ENCODE results near the gene FCHSD2.
"Not testable (repeated sequence)": the region's sequence is repeated elsewhere in the genome, so short reads cannot be mapped to it uniquely, and the experiment has no call there.

Gene FCHSD2

DNA sequence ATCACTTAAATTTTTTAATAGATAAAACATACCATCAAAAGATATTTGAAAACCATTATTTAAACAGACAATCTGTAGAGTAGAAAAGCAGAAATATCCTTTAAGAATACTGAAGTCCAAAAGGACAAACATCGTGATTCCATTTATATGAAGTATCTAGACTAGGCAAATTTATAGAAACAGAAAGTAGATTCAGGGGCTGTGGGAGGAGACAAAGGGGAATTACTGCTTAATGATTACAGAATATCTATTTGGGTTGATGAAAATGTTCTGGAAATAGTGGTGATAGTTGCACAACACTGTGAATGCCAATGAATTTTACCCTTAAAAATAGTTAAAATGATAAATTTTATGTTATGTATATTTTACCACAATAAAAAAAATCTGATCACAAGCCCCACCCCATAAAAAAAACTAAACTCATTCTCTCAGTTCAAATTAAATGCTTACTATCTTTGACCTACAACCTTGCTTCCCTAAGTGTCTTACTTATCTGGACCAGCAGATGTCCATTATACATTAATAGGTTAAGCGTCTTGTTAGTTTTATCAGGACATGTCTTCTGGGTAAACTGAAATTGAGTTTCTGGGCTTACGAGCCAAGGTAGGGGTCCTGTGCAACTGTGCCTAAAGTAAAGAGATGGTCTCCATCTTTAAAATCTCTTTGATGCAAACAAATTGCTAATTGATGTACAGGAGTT is 86.3 kb downstream of the FCHSD2 start:
- no peak for DNase-seq

DNA sequence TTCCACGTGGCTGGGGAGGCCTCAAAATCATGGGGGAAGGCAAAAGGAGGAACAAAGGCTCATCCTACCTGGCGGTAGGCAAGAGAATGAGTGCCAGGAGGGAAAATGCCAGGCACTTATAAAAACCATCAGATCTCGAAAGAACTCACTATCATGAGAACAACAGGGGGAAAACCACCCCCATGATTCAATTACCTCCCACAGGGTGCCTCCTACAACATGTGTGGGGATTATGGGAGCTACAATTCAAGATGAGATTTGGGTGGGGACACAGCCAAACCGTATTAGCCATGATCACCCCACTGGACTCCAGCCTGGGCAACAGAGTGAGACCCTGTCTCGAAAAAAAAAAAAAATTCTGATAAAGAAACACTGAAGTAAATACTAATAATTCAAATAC is 87.1 kb downstream of the FCHSD2 start:
- no peak for DNase-seq

- no peak for DNase-seq
Measured at GRCh38 chr11:73053964-73054363, 88.2 kb downstream of the FCHSD2 start.

- no peak for DNase-seq
Measured at GRCh38 chr11:73048446-73048845, 93.7 kb downstream of the FCHSD2 start.

DNA sequence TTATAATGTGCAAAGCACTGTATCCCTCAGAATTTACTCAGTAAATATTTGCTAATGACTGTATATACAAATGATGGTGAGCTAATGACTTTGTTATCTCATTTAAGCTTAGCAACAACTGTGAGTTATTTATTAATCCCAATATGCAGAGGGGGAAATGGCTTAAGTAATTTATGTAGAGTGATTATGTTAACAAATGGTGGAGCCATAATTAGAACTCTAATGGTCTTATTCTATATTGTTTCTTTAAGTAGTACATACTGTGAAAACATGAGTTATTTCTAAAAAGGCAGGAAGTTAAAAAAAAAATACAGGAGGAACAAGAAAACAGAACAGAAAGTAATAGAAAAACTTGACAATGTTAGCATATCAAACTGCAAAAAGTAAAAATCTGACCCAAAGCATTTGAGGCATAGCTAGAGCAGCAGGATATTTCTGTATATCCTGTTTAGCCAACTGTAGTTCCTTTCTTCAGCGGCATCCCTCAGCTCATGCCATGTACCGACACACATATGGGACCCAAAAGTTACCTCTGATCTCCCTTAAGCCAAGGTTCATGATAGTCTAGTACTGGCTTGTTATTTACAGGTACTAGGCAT is 94.2 kb downstream of the FCHSD2 start:
- DNase-seq, result no peak

DNA sequence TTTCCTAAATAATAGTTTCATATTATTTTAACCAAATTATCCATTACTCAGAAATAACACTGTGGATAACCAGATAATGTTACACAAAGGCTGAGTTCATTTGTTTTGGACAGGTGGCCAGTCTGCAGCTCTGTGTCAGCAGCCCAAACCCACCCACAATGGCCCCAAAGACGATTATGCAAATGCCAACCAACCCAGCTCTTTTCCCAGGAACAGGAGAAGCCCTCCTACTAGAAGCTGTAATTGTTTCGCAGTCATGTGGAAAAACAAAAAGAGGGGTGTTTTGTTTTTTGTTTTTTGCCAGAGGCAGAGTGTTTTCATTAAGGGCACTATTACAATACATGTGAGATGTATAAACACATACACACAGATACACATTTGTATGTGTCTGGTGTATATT is 102.1 kb downstream of the FCHSD2 start:
- no peak for DNase-seq

GRCh38 chr11:73034777-73035176 is 107.3 kb downstream of the FCHSD2 start:
- no peak for DNase-seq

- DNase-seq, result no peak
Measured at GRCh38 chr11:73034331-73034730, 107.8 kb downstream of the FCHSD2 start.

- DNase-seq, result no peak
Measured at GRCh38 chr11:73030130-73030529, 112.0 kb downstream of the FCHSD2 start.

DNA sequence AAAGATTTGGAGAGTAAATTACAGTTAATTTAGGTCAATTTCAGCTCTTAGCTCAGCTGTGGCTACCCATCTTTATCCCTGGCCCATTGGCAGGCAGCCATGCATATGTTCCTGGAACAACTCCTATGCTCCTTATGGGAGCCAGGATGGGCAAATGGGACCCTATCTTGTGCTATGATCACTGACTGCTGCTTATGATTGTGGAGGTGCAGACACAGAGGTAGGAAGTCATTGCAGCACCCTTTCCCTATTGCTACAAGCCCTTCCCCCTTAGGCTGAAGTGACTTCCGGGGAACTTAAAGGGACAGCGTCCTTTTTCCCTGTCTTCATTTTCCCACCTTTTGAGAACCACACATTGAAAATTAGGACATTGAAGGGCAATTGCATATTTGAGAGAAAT is 112.7 kb downstream of the FCHSD2 start:
- no peak for DNase-seq

GRCh38 chr11:73028611-73029010 is 113.5 kb downstream of the FCHSD2 start:
- peak; percentile 24 for DNase-seq

GRCh38 chr11:73027840-73028239 is 114.3 kb downstream of the FCHSD2 start:
- DNase-seq, result not testable (repeated sequence)

GRCh38 chr11:73024639-73025038 is 117.5 kb downstream of the FCHSD2 start:
- no peak for DNase-seq

- no peak for DNase-seq
Measured at GRCh38 chr11:73019996-73020395, 122.1 kb downstream of the FCHSD2 start.

DNA sequence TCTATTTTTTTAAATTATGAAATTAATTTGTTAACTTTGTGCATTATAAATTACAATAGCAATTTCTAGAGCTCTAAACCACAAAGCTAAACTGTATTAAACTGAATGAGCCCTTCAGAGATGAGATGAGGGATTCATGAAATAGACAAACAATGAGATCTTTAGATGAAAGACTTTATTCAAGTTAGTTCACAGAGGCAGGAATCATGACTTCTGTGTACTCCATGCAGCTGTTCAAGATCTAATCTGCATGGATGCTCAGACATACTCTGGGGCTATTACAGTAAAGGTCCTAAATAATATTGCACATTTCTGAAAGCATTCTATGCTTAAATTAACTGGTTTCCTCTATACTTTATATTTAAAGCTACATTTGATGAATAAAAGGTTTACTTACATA is 122.7 kb downstream of the FCHSD2 start:
- no peak for DNase-seq

- DNase-seq, result no peak
Measured at GRCh38 chr11:73018856-73019255, 123.3 kb downstream of the FCHSD2 start.

- DNase-seq, result no peak
Measured at GRCh38 chr11:73017024-73017751, 124.9 kb downstream of the FCHSD2 start.

DNA sequence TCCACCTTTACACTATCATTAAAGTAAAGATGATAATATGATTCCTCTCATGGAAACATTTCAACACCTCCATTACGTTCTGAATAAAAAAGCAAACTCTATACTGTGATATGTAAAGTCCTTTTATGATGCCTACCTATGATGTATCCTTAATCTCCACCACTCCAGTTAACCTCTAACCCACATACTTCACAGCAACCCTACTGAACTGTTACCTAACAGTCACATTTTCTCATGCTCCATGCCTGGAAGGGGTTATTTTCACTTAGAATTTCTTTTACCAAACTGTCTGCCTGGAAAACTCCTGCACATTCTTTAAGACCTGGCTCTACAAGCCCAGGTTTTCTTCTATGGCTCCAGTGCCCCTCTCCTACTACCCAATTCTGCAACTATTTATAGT is 129.1 kb downstream of the FCHSD2 start:
- no peak for DNase-seq

GRCh38 chr11:73012121-73012863 is 129.8 kb downstream of the FCHSD2 start:
- no peak for DNase-seq

GRCh38 chr11:73011126-73011817 is 130.8 kb downstream of the FCHSD2 start:
- no peak for DNase-seq

- DNase-seq, result no peak
Measured at GRCh38 chr11:73009972-73010371, 132.1 kb downstream of the FCHSD2 start.

- DNase-seq, result no peak
Measured at GRCh38 chr11:73004088-73004487, 138.0 kb downstream of the FCHSD2 start.

DNA sequence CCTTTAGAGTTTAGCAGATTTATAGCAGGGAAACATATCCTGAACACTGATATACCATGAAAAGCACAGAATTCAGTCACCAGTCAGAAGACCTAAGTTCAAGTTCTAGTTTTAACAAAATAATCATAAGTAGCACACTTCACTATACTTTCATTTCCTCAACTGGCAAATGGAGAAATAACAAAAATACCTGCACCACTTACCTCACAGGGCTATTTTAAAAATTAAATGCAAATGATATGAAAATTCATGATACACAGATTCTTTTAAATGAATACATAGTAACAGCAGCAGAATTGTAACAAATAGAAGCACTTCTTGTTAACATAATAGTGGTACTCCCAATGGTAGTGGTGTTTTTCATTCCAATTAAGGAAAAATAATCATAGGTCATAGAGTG is 139.0 kb downstream of the FCHSD2 start:
- DNase-seq, result no peak

Data from CD4-positive, alpha-beta T cell treated with Interleukin-15 for 1 hour (primary cell).